ENCODE data around the gene LYSMD2. TPM values are rescaled to one million over a fixed set of nuclear protein-coding genes. Genes with fewer than 3 reads are reported as not detected.
A peak's percentile ranks its signal among the peaks of the same experiment; 100 is the strongest.

The LYSMD2 gene
- total RNA-seq, 6 experiments from 2014 or later = 5.0 to 17.4 (median 8.4) TPM

- intact Hi-C loops (cut with DNase I) = no loop called here
- Histone ChIP-seq H3K9me3 (no peaks in the 10 kb centered on the region), H3K27me3 (peaks cover 0 to 7% of the 10 kb centered on the region in 2 donors), H3K4me3 (no peak overlapping the region), H3K4me1 (no peaks in the 10 kb centered on the region), H3K36me3 (no peaks in the 10 kb centered on the region), H3K27ac (no peak overlapping the region)
- TF ChIP-seq POLR2A (IDR thresholded peaks at IDR 0.05) = no peak
- peak in 2 of 4 donors; percentile 7 to 14 for TF ChIP-seq CTCF (IDR thresholded peaks at IDR 0.05)
- WGBS (ENCODE audit: insufficient coverage, low coverage, low lambda C conversion rate, missing lambda C conversion rate) = 79% methylated on average over 2 of the region's 2 CpGs
- no peak for DNase-seq
- no peak for ATAC-seq
Observed at GRCh38 chr15:51688863-51689262, 48.6 kb downstream of the LYSMD2 start.

GRCh38 chr15:51687565-51687964, 49.9 kb downstream of the LYSMD2 start:
- Histone ChIP-seq H3K27ac (no peak overlapping the region), H3K4me1 (no peaks in the 10 kb centered on the region), H3K27me3 (peaks cover 0 to 12% of the 10 kb centered on the region in 2 donors), H3K36me3 (no peaks in the 10 kb centered on the region), H3K9me3 (no peaks in the 10 kb centered on the region), H3K4me3 (no peak overlapping the region)
- TF ChIP-seq CTCF (IDR thresholded peaks at IDR 0.05) = no peak
- no peak for TF ChIP-seq POLR2A (IDR thresholded peaks at IDR 0.05)
- intact Hi-C loops (cut with DNase I) = no loop called here
- no peak for ATAC-seq
- WGBS (ENCODE audit: insufficient coverage, low coverage, low lambda C conversion rate, missing lambda C conversion rate) = 83% methylated on average over 1 of the region's 1 CpG
- DNase-seq = no peak

GRCh38 chr15:51681303-51681963, 56.0 kb downstream of the LYSMD2 start, which contains the start of gene SCG3:
TSS of gene SCG3 (plus strand) at chr15:51681503. CDS start at chr15:51681756, 253 bp downstream.
- H3K4me3 ChIP-seq = no peak within 1 kb of the TSS

GRCh38 chr15:51680321-51680720, 57.1 kb downstream of the LYSMD2 start:
- Histone ChIP-seq H3K4me3 (no peak overlapping the region), H3K27ac (no peak overlapping the region), H3K9me3 (no peaks in the 10 kb centered on the region), H3K36me3 (no peaks in the 10 kb centered on the region), H3K27me3 (peaks cover 0 to 19% of the 10 kb centered on the region in 2 donors), H3K4me1 (peaks cover 0 to 6% (median 0%) of the 10 kb centered on the region in 4 donors)
- DNase-seq (no peak), ATAC-seq (no peak)
- intact Hi-C loops (cut with DNase I) = no loop called here
- 42% methylated on average over 2 of the region's 2 CpGs for WGBS (ENCODE audit: insufficient coverage, low coverage, low lambda C conversion rate, missing lambda C conversion rate)
- no peak for TF ChIP-seq CTCF (IDR thresholded peaks at IDR 0.05)
- TF ChIP-seq POLR2A (IDR thresholded peaks at IDR 0.05) = no peak

More at GRCh38 chr15:51681303-51681963, 56.0 kb downstream of the LYSMD2 start, which contains the start of gene SCG3:
- ATAC-seq (peak; percentile 79 to 96 (median 93)), DNase-seq (peak; percentile 65 to 81 (median 76))
- TF ChIP-seq CTCF (IDR thresholded peaks at IDR 0.05) (no peak), POLR2A (IDR thresholded peaks at IDR 0.05) (no peak)
- WGBS (ENCODE audit: insufficient coverage, low coverage, low lambda C conversion rate, missing lambda C conversion rate) = 7% methylated on average over 22 of the region's 38 CpGs
- H3K36me3 ChIP-seq = no peaks in the 10 kb centered on the region
- no peak within 1 kb of the TSS for H3K27ac ChIP-seq
- peaks cover 0 to 6% (median 0%) of the 10 kb centered on the region in 4 donors for H3K4me1 ChIP-seq
- no peaks in the 10 kb centered on the region for H3K9me3 ChIP-seq
- intact Hi-C loops (cut with DNase I) = no loop called here
- peaks cover 0 to 19% of the 10 kb centered on the region in 2 donors for H3K27me3 ChIP-seq

Data from right lobe of liver (tissue), 6 donors.